Caco-2 (cell line): ENCODE results near the gene TRIO. TPM values are rescaled to one million over a fixed set of nuclear protein-coding genes. Genes with fewer than 3 reads are reported as not detected.

Experiments used
- BruUV-seq: library from RNA; stranded (reverse); fragments of 400-500 nt; replicated peaks from 2 replicates; lab custom pipeline; 2021; lab: Mats Ljungman, UMichigan
- CTCF ChIA-PET: fragments of 300-600 bp; sonication (Branson Sonifier 250); formaldehyde crosslinking; loops from one replicate; lab custom pipeline; 2022; ENCODE audit warnings: antibody characterized with exemption; lab: Charles Lee
- POLR2A ChIA-PET: fragments of 300-600 bp; sonication (Branson Sonifier 250); formaldehyde crosslinking; loops from one replicate; lab custom pipeline; 2022; ENCODE audit warnings: antibody characterized with exemption; lab: Charles Lee
- DNase-seq, 2 experiments: peaks; one replicate each; pipeline versions ENCODE4 v3.0.0 to v3.0.0-alpha.2; 2020 to 2022
- H3K27me3 ChIP-seq: replicated peaks from 2 replicates; pipeline ENCODE4 v1.6.0; 2011; ENCODE audit warnings: low read length; ENCODE audit not compliant: control insufficient read depth, insufficient read depth
- H3K36me3 ChIP-seq: 2 replicates; pipeline ENCODE4 v1.5.1; 2011; ENCODE audit warnings: low read length; ENCODE audit not compliant: control insufficient read depth, insufficient read depth
- H3K4me1 ChIP-seq: fragments of 250-450 bp; sonication (Bioruptor Pico); 2 replicates; pipeline ENCODE4 v1.5.1; 2020; ENCODE audit warnings: mild to moderate bottlenecking
- H3K4me3 ChIP-seq: 2 replicates; pipeline ENCODE4 v1.5.1; 2011; ENCODE audit warnings: low read depth, mild to moderate bottlenecking, control low read depth, low read length
- H3K9me3 ChIP-seq: fragments of 250-450 bp; sonication (Bioruptor Pico); 2 replicates; pipeline ENCODE4 v1.5.1; 2020; ENCODE audit warnings: mild to moderate bottlenecking, moderate library complexity
- H3K27ac Mint-ChIP-seq: one replicate; pipeline ENCODE4 v1.8.0; 2022; ENCODE audit warnings: mixed read lengths; ENCODE audit not compliant: unreplicated experiment
- H3K27me3 Mint-ChIP-seq: one replicate; pipeline ENCODE4 v1.8.0; 2022; ENCODE audit warnings: mixed read lengths; ENCODE audit not compliant: insufficient read depth, unreplicated experiment
- H3K36me3 Mint-ChIP-seq: one replicate; pipeline ENCODE4 v1.8.0; 2022; ENCODE audit warnings: mild to moderate bottlenecking, mixed read lengths; ENCODE audit not compliant: insufficient read depth, unreplicated experiment
- H3K4me1 Mint-ChIP-seq: one replicate; pipeline ENCODE4 v1.8.0; 2022; ENCODE audit warnings: low read depth, mixed read lengths; ENCODE audit not compliant: unreplicated experiment
- H3K4me3 Mint-ChIP-seq: one replicate; pipeline ENCODE4 v1.8.0; 2022; ENCODE audit warnings: mild to moderate bottlenecking, moderate library complexity, mixed read lengths; ENCODE audit not compliant: unreplicated experiment
- H3K9me3 Mint-ChIP-seq: one replicate; pipeline ENCODE4 v1.8.0; 2022; ENCODE audit warnings: mixed read lengths; ENCODE audit not compliant: unreplicated experiment
- CTCF ChIP-seq, 2 experiments: fragments of 200-600 bp in 1 of 2; IDR thresholded peaks; 1 replicate in 1 of 2; 2 replicates in 1 of 2; pipeline versions ENCODE4 v1.5.1 to v1.8.0; 2011 to 2022; ENCODE audit warnings: antibody characterized with exemption in 1 of 2, control low read depth in 1 of 2, inconsistent platforms in 1 of 2, low read depth in 1 of 2, low read length in 1 of 2, mild to moderate bottlenecking in 1 of 2, moderate library complexity in 1 of 2; ENCODE audit not compliant: insufficient read depth in 1 of 2, severe bottlenecking in 1 of 2, unreplicated experiment in 1 of 2
- intact Hi-C: fragments of 100-400 bp; cut with micrococcal nuclease; formaldehyde crosslinking; loops from one replicate; pipeline ENCODE4 v1.10.0; 2022; ENCODE audit not compliant: unreplicated experiment
- total RNA-seq: library from RNA; stranded (reverse); gene quantifications from 2 replicates; pipeline ENCODE4 v1.2.3, GENCODE V29; 2022

TRIO gene
- total RNA-seq, 1 experiment from 2014 or later: 92.0 TPM

GRCh38 chr5:14135621-14136020 is 7.5 kb upstream of the TRIO start:
- POLR2A ChIA-PET: no interaction called here
- H3K9me3 Mint-ChIP-seq: no peaks in the 10 kb centered on the region
- no peaks in the 10 kb centered on the region for H3K36me3 Mint-ChIP-seq
- H3K4me3 ChIP-seq: no peak overlapping the region
- no peaks in the 10 kb centered on the region for H3K36me3 ChIP-seq
- H3K9me3 ChIP-seq: no peaks in the 10 kb centered on the region
- BruUV-seq: no TSS peak
- no peak for TF ChIP-seq CTCF (IDR thresholded peaks at IDR 0.05; ENCODE audit: insufficient read depth in 1 of 2, low read depth in 1 of 2, low read length in 1 of 2, severe bottlenecking in 1 of 2, unreplicated experiment in 1 of 2)
- no peaks in the 10 kb centered on the region for H3K27me3 ChIP-seq
- H3K4me3 Mint-ChIP-seq: no peak overlapping the region
- no peaks in the 10 kb centered on the region for H3K4me1 ChIP-seq
- H3K27ac Mint-ChIP-seq: no peak overlapping the region
- CTCF ChIA-PET: no interaction called here
- DNase-seq: no peak
- peaks cover 6% of the 10 kb centered on the region for H3K27me3 Mint-ChIP-seq
- H3K4me1 Mint-ChIP-seq: peaks cover 8% of the 10 kb centered on the region
- intact Hi-C loops: no loop called here

- no peaks in the 10 kb centered on the region for H3K4me1 ChIP-seq
- H3K27me3 ChIP-seq: no peaks in the 10 kb centered on the region
- DNase-seq: no peak
- Mint-ChIP-seq H3K27ac (no peak overlapping the region), H3K36me3 (no peaks in the 10 kb centered on the region), H3K9me3 (no peaks in the 10 kb centered on the region), H3K27me3 (peaks cover 6% of the 10 kb centered on the region), H3K4me1 (peaks cover 8% of the 10 kb centered on the region), H3K4me3 (no peak overlapping the region)
- CTCF ChIA-PET: no interaction called here
- BruUV-seq: no TSS peak
- TF ChIP-seq CTCF (IDR thresholded peaks at IDR 0.05; ENCODE audit: insufficient read depth in 1 of 2, low read depth in 1 of 2, low read length in 1 of 2, severe bottlenecking in 1 of 2, unreplicated experiment in 1 of 2): no peak
- POLR2A ChIA-PET: no interaction called here
- no peak overlapping the region for H3K4me3 ChIP-seq
- H3K36me3 ChIP-seq: no peaks in the 10 kb centered on the region
- H3K9me3 ChIP-seq: no peaks in the 10 kb centered on the region
- intact Hi-C loops: no loop called here
Observed at GRCh38 chr5:14136228-14136627, 6.9 kb upstream of the TRIO start.

- CTCF ChIA-PET: no interaction called here
- Mint-ChIP-seq H3K27ac (no peak overlapping the region), H3K36me3 (peaks cover 6% of the 10 kb centered on the region), H3K9me3 (no peaks in the 10 kb centered on the region), H3K4me1 (no peaks in the 10 kb centered on the region), H3K4me3 (no peak overlapping the region), H3K27me3 (peaks cover 6% of the 10 kb centered on the region)
- Histone ChIP-seq H3K4me3 (no peak overlapping the region), H3K27me3 (no peaks in the 10 kb centered on the region), H3K4me1 (no peaks in the 10 kb centered on the region), H3K36me3 (no peaks in the 10 kb centered on the region), H3K9me3 (no peaks in the 10 kb centered on the region)
- intact Hi-C loops: no loop called here
- POLR2A ChIA-PET: no interaction called here
- TF ChIP-seq CTCF (IDR thresholded peaks at IDR 0.05; ENCODE audit: insufficient read depth in 1 of 2, low read depth in 1 of 2, low read length in 1 of 2, severe bottlenecking in 1 of 2, unreplicated experiment in 1 of 2): no peak
- no TSS peak for BruUV-seq
- DNase-seq: no peak
Observed at GRCh38 chr5:14138608-14139540, 4.3 kb upstream of the TRIO start.
